ENCODE data around the gene G6PC2. TPM values are rescaled to one million over a fixed set of nuclear protein-coding genes. Genes with fewer than 3 reads are reported as not detected.
A peak's percentile ranks its signal among the peaks of the same experiment; 100 is the strongest.

The G6PC2 gene
- total RNA-seq, 1 donor from 2014 or later = not detected

DNA sequence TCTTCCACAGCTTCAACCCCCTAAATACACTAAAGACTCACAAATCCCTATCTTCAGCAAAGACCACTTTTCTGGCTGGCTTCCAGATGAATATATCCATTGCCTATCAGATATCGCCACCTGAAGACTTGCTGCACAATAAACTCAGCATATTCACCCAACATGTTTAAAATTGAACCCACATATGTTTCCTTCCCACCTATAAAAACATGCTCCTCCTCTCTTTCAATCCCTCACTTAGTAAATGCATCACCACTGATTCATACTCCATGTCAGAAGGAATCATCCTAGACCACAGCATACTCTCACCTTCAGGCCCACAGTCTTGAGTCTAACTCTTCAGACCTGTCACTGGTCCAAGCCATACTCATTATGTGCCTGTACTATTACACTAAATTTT lies 16.1 kb upstream of the G6PC2 start:
- no peak for DNase-seq (ENCODE audit: low spot score)
- Mint-ChIP-seq H3K4me1 (ENCODE audit: unreplicated experiment) (peaks cover 1% of the 10 kb centered on the region), H3K27me3 (ENCODE audit: unreplicated experiment) (no peaks in the 10 kb centered on the region), H3K9me3 (ENCODE audit: unreplicated experiment) (no peaks in the 10 kb centered on the region), H3K27ac (ENCODE audit: unreplicated experiment) (no peak overlapping the region), H3K4me3 (ENCODE audit: unreplicated experiment) (no peak overlapping the region), H3K36me3 (ENCODE audit: low read depth, unreplicated experiment) (no peaks in the 10 kb centered on the region)
- TF ChIP-seq, protein P1, sequence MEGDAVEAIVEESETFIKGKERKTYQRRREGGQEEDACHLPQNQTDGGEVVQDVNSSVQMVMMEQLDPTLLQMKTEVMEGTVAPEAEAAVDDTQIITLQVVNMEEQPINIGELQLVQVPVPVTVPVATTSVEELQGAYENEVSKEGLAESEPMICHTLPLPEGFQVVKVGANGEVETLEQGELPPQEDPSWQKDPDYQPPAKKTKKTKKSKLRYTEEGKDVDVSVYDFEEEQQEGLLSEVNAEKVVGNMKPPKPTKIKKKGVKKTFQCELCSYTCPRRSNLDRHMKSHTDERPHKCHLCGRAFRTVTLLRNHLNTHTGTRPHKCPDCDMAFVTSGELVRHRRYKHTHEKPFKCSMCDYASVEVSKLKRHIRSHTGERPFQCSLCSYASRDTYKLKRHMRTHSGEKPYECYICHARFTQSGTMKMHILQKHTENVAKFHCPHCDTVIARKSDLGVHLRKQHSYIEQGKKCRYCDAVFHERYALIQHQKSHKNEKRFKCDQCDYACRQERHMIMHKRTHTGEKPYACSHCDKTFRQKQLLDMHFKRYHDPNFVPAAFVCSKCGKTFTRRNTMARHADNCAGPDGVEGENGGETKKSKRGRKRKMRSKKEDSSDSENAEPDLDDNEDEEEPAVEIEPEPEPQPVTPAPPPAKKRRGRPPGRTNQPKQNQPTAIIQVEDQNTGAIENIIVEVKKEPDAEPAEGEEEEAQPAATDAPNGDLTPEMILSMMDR (IDR thresholded peaks at IDR 0.05; ENCODE audit: unreplicated experiment) = no peak

DNA sequence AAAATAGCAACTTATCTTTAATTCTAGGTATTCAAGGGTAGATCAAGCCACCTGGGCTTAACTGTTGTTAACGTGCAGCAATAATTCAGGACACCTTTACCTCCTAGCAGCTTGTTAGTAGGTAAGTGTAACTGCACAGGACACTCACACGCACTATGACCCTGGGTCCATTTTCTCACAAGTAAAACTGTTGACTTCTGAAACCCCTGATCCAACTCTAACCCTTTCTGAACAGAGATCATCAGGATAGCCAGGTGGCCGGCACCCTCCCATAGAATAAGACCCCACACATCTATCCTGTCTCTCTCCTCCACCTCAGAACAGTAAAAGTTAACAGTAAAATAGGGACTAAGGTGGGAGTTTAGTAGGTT lies 11.5 kb upstream of the G6PC2 start:
- H3K9me3 Mint-ChIP-seq (ENCODE audit: unreplicated experiment) = no peaks in the 10 kb centered on the region
- TF ChIP-seq, protein P1 (IDR thresholded peaks at IDR 0.05; ENCODE audit: unreplicated experiment) = no peak
- DNase-seq (ENCODE audit: low spot score) = no peak
- H3K4me1 Mint-ChIP-seq (ENCODE audit: unreplicated experiment) = peaks cover 6% of the 10 kb centered on the region
- H3K27ac Mint-ChIP-seq (ENCODE audit: unreplicated experiment) = no peak overlapping the region
- H3K4me3 Mint-ChIP-seq (ENCODE audit: unreplicated experiment) = peak overlapping the region; percentile 94
- H3K27me3 Mint-ChIP-seq (ENCODE audit: unreplicated experiment) = no peaks in the 10 kb centered on the region
- H3K36me3 Mint-ChIP-seq (ENCODE audit: low read depth, unreplicated experiment) = no peaks in the 10 kb centered on the region

DNA sequence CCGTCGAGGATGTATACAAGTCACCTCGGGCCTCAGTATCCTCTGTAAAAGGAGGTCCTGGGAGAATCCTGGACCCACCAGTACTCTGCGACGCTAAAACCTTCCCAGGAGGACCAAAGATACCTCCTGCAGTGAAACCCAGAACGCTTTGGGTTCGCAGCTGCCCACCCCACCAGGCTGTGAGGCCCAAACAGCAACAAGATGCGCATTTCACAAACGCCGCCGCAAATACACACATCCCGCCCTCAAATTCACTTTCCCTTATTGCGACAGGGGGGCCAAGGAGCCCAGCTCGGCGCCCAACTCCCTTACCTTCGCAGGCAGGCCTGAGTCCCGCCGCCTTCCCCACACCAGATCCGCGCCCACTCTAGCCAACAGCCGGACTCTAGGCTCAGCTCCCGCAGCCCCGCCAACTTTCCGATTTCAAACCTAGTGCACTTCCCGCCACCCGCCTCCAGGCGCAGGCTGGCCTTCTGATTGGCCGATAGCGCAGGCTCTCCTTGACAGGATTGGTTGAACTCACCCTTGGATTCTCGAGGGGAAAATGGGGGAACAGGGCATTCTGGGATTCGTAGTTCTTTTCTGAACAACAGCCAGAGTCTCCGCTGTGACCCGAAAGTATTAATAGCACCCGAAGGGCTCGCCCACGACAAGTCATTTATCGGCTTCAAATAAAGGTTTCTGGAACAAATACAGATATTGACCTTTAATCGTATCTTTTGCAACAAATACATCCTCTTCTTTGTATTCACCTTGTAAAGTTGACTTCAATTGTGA lies 10.9 kb upstream of the G6PC2 start, which contains the start of gene SPC25:
SPC25 (minus strand) TSS at position 425 of the 777 bp plus-strand sequence. CDS start 911 bp downstream, outside the sequence.
- Mint-ChIP-seq H3K36me3 (ENCODE audit: low read depth, unreplicated experiment) (no peaks in the 10 kb centered on the region), H3K4me1 (ENCODE audit: unreplicated experiment) (peaks cover 6% of the 10 kb centered on the region), H3K27me3 (ENCODE audit: unreplicated experiment) (peaks cover 1% of the 10 kb centered on the region), H3K4me3 (ENCODE audit: unreplicated experiment) (peak within 1 kb of the TSS; percentile 94), H3K27ac (ENCODE audit: unreplicated experiment) (no peak within 1 kb of the TSS), H3K9me3 (ENCODE audit: unreplicated experiment) (no peaks in the 10 kb centered on the region)
- peak; percentile 86 for DNase-seq (ENCODE audit: low spot score)
- TF ChIP-seq, protein P1 (IDR thresholded peaks at IDR 0.05; ENCODE audit: unreplicated experiment) = no peak

DNA sequence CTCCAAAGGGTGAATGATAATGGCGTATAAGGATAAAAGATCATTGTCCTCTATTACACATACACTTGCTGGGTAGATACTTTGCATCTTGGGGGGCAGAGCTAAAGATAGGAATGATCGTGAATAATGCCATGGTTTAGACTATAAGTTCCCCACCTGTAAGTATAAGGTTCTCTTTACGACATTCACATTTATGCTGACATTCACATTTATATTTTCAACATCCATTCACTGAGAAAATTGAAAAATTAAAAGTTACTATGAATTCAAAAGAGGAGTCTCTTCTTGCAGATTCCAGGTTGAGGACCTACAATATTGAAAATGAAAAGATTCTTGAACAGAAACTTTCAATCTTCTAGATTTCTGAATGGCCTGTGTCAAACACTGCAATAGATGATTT lies 8.8 kb upstream of the G6PC2 start:
- TF ChIP-seq, protein P1 (IDR thresholded peaks at IDR 0.05; ENCODE audit: unreplicated experiment) = no peak

DNA sequence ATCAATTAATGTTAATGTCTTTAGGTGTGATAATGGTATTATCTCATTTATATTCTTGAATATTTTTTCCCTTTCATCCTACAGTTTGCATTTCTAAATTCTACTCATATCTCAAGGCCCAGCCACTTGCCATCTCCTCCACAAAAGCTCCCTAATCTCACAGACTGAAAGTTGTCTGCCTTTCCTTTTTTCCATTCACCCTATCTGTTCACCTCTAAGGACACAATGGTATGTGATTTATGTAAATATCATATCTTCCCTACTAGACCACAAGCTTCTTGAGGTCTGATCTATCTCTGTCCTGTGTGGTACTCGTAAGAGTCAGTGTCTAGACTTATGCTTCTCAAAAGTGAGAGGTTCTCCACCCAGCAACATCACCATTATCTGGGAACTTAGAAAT lies 7.0 kb upstream of the G6PC2 start:
- no peak for DNase-seq (ENCODE audit: low spot score)
- H3K9me3 Mint-ChIP-seq (ENCODE audit: unreplicated experiment) = no peaks in the 10 kb centered on the region
- H3K27ac Mint-ChIP-seq (ENCODE audit: unreplicated experiment) = no peak overlapping the region
- TF ChIP-seq, protein P1 (IDR thresholded peaks at IDR 0.05; ENCODE audit: unreplicated experiment) = no peak
- peaks cover 6% of the 10 kb centered on the region for H3K4me1 Mint-ChIP-seq (ENCODE audit: unreplicated experiment)
- peaks cover 1% of the 10 kb centered on the region for H3K27me3 Mint-ChIP-seq (ENCODE audit: unreplicated experiment)
- no peak overlapping the region for H3K4me3 Mint-ChIP-seq (ENCODE audit: unreplicated experiment)
- no peaks in the 10 kb centered on the region for H3K36me3 Mint-ChIP-seq (ENCODE audit: low read depth, unreplicated experiment)

More for the DNA sequence above, 8.8 kb upstream of the G6PC2 start:
- Mint-ChIP-seq H3K27me3 (ENCODE audit: unreplicated experiment) (peaks cover 1% of the 10 kb centered on the region), H3K4me1 (ENCODE audit: unreplicated experiment) (peaks cover 6% of the 10 kb centered on the region), H3K4me3 (ENCODE audit: unreplicated experiment) (no peak overlapping the region), H3K9me3 (ENCODE audit: unreplicated experiment) (no peaks in the 10 kb centered on the region), H3K27ac (ENCODE audit: unreplicated experiment) (no peak overlapping the region), H3K36me3 (ENCODE audit: low read depth, unreplicated experiment) (no peaks in the 10 kb centered on the region)
- no peak for DNase-seq (ENCODE audit: low spot score)

All from endothelial cell (in vitro differentiated cells).